Osteoblast (primary cell): Measurements from ENCODE around the gene CEBPA. TPM values are rescaled to one million over a fixed set of nuclear protein-coding genes. Genes with fewer than 3 reads are reported as not detected.

Source experiments
- DNase-seq: peaks from one replicate; pipeline ENCODE4 v3.0.0; 2011; ENCODE audit warnings: low spot score, mixed read lengths; ENCODE audit not compliant: insufficient read length; ENCODE audit errors: missing footprints
- H2AFZ ChIP-seq: 2 replicates; pipeline ENCODE4 v1.6.0; 2011; ENCODE audit warnings: mild to moderate bottlenecking, low read length
- H3K27ac ChIP-seq: 2 replicates; pipeline ENCODE4 v1.5.1; 2011; ENCODE audit warnings: mild to moderate bottlenecking, low read depth, low read length, moderate library complexity
- H3K27me3 ChIP-seq: 2 replicates; pipeline ENCODE4 v1.6.0; 2012; ENCODE audit warnings: mild to moderate bottlenecking, control low read depth, inconsistent platforms, low read length, moderate library complexity; ENCODE audit not compliant: insufficient read depth
- H3K36me3 ChIP-seq: 2 replicates; pipeline ENCODE4 v1.5.1; 2011; ENCODE audit warnings: mild to moderate bottlenecking, low read length, control low read depth, moderate library complexity; ENCODE audit not compliant: insufficient read depth
- H3K4me1 ChIP-seq: 2 replicates; pipeline ENCODE4 v1.5.1; 2011; ENCODE audit warnings: mild to moderate bottlenecking, low read length, control low read depth, moderate library complexity; ENCODE audit not compliant: insufficient read depth
- H3K4me2 ChIP-seq: 2 replicates; pipeline ENCODE4 v1.6.0; 2011; ENCODE audit warnings: mild to moderate bottlenecking, low read length; ENCODE audit not compliant: insufficient read depth
- H3K4me3 ChIP-seq: fragments of 200-600 bp; sonication (generic); 3 replicates; pipeline ENCODE4 v1.5.1; 2012; ENCODE audit warnings: mild to moderate bottlenecking, low read length, inconsistent platforms; ENCODE audit not compliant: insufficient read depth
- H3K79me2 ChIP-seq: 2 replicates; pipeline ENCODE4 v1.6.0; 2012; ENCODE audit warnings: mild to moderate bottlenecking, low read length, control low read depth, inconsistent platforms; ENCODE audit not compliant: insufficient read depth
- H3K9me3 ChIP-seq: 2 replicates; pipeline ENCODE4 v1.5.1; 2011; ENCODE audit warnings: low read depth, low read length, control low read depth
- H4K20me1 ChIP-seq: 2 replicates; pipeline ENCODE4 v1.6.0; 2012; ENCODE audit warnings: mild to moderate bottlenecking, low read length, control low read depth; ENCODE audit not compliant: insufficient read depth
- total RNA-seq: library from RNA; depleted of rRNA; stranded (reverse); fragments of >200 nt; gene quantifications from 2 replicates; pipeline ENCODE4 v1.2.3, GENCODE V29; 2012
- TF ChIP-seq, protein P1 (sequence below): IDR thresholded peaks from 2 replicates; pipeline ENCODE4 v1.5.1; 2011; ENCODE audit warnings: mild to moderate bottlenecking, low read depth, low read length, moderate library complexity; ENCODE audit errors: extremely low read depth

Gene CEBPA
- total RNA-seq, 1 donor = 3.6 TPM

DNA sequence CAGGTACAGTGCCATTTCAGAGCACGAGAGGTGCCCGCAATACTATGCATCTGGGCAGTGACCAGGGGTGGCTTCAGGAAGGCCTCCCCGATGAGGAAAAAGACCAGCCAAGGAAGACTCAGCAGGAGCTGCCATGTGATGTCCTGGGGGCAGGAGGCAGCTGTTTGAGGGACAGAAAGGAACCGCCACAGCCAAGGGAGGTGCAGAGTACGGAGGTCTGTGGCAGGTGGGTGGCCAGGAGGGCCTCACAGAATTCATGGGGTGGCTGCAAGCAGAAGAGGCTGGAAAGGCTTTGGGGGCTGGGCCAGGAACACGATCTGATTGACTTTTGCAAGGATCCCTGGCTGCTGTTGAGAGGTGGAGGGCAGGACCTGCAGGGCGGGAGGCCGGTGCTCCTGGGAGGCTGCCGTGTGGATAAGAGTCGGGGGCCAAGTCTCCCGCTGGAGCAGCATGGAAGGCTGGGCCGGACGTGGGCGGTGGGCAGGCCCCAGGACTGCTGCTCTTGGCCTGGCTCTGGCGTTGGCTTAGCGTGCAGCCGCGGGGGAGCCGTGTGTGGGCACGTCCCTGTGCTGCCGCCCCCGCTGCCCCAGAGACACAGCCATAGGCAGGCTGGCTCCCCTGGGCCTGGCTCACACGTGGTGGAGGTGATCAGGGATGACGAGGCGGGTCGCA lies 29.1 kb downstream of the CEBPA start:
- Histone ChIP-seq H4K20me1 (no peaks in the 10 kb centered on the region), H3K79me2 (no peaks in the 10 kb centered on the region), H3K4me1 (peaks cover 16% of the 10 kb centered on the region), H3K27ac (no peak overlapping the region), H3K36me3 (no peaks in the 10 kb centered on the region), H3K4me3 (no peak overlapping the region), H3K9me3 (no peaks in the 10 kb centered on the region), H2AFZ (peak overlapping the region; percentile 2), H3K4me2 (peak overlapping the region; percentile 50), H3K27me3 (no peaks in the 10 kb centered on the region)
- no peak for DNase-seq
- TF ChIP-seq, protein P1, sequence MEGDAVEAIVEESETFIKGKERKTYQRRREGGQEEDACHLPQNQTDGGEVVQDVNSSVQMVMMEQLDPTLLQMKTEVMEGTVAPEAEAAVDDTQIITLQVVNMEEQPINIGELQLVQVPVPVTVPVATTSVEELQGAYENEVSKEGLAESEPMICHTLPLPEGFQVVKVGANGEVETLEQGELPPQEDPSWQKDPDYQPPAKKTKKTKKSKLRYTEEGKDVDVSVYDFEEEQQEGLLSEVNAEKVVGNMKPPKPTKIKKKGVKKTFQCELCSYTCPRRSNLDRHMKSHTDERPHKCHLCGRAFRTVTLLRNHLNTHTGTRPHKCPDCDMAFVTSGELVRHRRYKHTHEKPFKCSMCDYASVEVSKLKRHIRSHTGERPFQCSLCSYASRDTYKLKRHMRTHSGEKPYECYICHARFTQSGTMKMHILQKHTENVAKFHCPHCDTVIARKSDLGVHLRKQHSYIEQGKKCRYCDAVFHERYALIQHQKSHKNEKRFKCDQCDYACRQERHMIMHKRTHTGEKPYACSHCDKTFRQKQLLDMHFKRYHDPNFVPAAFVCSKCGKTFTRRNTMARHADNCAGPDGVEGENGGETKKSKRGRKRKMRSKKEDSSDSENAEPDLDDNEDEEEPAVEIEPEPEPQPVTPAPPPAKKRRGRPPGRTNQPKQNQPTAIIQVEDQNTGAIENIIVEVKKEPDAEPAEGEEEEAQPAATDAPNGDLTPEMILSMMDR = no peak

DNA sequence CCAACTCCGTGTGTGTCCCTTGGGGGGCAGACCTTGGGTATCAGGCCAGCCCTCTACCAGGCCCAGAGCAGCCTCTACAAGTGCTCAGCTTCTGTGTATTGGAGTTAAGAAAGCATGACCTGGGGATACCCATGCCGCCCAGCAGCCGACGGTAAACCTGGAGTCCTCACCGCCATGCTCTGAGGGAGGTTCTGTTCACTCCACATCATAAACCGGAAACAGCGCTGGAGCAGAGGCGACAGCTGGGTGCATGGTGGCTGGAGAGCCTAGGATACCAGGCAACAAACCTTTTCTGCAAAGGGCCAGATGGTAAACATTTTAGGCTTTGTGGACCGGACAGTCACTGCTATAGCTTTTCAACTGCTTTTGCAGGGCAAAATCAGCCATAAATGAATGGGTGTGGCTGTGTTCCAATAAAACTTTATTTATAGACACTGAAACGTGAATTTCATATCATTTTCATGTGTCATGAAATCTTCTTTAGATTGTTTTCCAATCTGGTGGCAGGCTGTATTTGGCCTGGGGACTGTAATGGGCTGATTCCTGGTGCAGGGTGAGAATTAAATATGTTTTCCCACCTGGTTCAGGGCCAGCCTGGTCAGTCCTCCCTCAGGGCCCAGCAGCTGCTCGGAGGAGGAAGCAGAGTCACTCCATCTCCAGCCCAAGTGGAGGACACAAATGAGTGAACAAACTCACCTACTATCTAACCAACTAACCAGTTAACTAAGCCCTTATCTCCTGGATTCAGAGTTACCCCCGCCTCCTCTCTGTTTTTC lies 30.9 kb downstream of the CEBPA start:
- no peak for DNase-seq
- H2AFZ ChIP-seq = no peak overlapping the region
- peaks cover 16% of the 10 kb centered on the region for H3K4me1 ChIP-seq

DNA sequence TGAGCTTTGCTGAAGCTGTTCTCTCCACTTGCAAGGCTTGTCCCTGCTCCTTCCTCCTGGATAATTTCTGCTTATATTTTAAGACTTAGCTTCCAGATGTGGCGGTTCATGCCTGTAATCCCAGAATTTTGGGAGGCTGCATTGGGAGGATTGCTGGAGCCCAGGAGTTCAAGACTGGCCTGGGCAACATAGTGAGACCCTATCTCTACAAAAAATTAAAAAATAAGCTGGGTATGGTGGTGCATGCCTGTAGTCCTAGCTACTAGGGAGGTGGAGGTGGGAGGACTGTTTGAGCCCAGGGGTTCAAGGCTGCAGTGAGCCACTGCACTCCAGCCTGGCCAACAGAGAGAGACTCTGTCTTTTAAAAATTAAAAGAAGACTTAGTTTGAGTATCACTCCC lies 31.6 kb downstream of the CEBPA start:
- Histone ChIP-seq H3K4me3 (no peak overlapping the region), H3K4me1 (peaks cover 16% of the 10 kb centered on the region), H3K36me3 (no peaks in the 10 kb centered on the region), H3K79me2 (no peaks in the 10 kb centered on the region), H3K4me2 (no peak overlapping the region), H3K27me3 (no peaks in the 10 kb centered on the region), H2AFZ (no peak overlapping the region), H4K20me1 (no peaks in the 10 kb centered on the region), H3K9me3 (no peaks in the 10 kb centered on the region), H3K27ac (no peak overlapping the region)
- TF ChIP-seq, protein P1 = no peak
- no peak for DNase-seq

More for the DNA sequence above, 30.9 kb downstream of the CEBPA start:
- H4K20me1 ChIP-seq = no peaks in the 10 kb centered on the region
- H3K79me2 ChIP-seq = no peaks in the 10 kb centered on the region
- H3K27me3 ChIP-seq = no peaks in the 10 kb centered on the region
- no peaks in the 10 kb centered on the region for H3K36me3 ChIP-seq
- no peak overlapping the region for H3K27ac ChIP-seq
- no peak overlapping the region for H3K4me3 ChIP-seq
- H3K9me3 ChIP-seq = no peaks in the 10 kb centered on the region
- TF ChIP-seq, protein P1 = no peak
- H3K4me2 ChIP-seq = no peak overlapping the region

DNA sequence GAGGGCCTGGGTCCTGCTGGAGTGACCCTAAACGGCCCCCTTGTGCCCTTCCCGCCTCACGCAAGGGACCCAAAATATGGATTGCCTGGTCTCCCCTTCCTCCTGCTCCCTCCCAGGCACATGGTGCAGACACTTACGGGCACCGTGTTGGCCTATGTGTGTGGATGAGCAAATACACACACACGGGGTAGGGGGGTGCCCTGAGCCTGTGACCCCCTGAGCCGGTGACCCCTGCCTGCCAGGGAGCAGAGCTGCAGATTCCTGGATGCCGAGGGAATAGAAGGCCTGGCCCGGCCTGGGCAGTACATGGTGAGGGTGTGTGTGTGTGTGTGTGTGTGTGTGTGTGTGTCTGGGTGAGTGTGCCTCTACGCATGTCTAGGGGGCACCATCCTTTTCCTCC lies 33.3 kb downstream of the CEBPA start:
- H3K4me3 ChIP-seq = no peak overlapping the region
- H3K4me2 ChIP-seq = no peak overlapping the region
- H3K9me3 ChIP-seq = no peaks in the 10 kb centered on the region
- no peaks in the 10 kb centered on the region for H3K36me3 ChIP-seq
- H4K20me1 ChIP-seq = no peaks in the 10 kb centered on the region
- no peaks in the 10 kb centered on the region for H3K79me2 ChIP-seq
- peaks cover 8% of the 10 kb centered on the region for H3K4me1 ChIP-seq
- TF ChIP-seq, protein P1 = no peak
- no peak overlapping the region for H3K27ac ChIP-seq
- no peak overlapping the region for H2AFZ ChIP-seq
- no peak for DNase-seq
- H3K27me3 ChIP-seq = no peaks in the 10 kb centered on the region
